H4 (cell line): ENCODE measurements around the gene GAL3ST2. TPM values are rescaled to one million over a fixed set of nuclear protein-coding genes. Genes with fewer than 3 reads are reported as not detected.
"Not testable (repeated sequence)": the region's sequence is repeated elsewhere in the genome, so short reads cannot be mapped to it uniquely, and the experiment has no call there.

Experiments used
- DNase-seq: peaks from one replicate; pipeline ENCODE4 v3.0.0-alpha.2; 2015; ENCODE audit warnings: low spot score
- total RNA-seq: library from RNA; depleted of rRNA; stranded (reverse); fragments of >200 nt; shearing (Covaris generic); gene quantifications from 2 replicates; pipeline ENCODE4 v1.2.3, GENCODE V29; 2014

GAL3ST2 gene
- total RNA-seq, 1 experiment from 2014 or later, result not detected

DNA sequence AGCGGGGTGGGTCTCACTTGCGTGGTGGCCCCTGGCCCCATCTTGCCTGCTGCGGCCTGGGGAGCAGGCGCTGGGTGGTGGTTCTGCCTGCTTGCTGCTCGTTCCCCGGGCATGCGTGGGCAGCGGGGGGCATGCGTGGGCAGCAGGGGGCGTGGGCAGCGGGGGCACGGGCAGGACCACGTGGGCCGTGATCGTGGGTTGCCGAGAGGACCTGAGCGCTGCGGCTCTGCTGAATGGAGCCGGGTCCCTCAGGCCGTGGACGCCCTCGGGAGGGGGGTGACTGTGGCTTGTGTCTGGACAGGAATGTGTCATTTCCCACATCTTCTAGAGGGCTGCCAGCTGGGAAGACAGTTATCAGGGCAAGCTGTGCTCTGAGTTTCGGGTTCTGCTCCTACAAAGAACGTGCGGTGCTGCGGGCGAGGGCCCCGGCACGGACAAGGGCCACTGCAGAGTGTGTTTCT, 8.3 kb upstream of the GAL3ST2 start:
- no peak for DNase-seq

DNA sequence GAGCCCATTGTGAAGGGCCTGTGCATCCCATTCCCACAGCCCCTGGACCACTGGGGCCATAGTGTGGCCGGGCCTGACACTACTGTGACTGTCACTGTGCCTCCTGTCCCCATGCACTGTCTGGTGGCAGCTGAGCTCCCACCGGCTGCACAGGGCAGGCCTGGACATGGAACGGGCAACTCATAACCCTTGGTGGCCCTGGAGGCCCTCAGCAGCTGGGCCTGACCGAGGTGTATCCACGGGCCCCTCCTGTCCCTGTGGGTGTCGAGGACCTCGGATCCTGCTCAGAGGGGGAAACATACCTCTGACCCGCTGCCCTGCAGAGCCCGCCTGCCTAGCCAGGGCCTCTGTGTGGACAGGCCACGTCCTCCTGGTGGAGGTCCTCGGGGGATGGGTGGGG, 7.8 kb upstream of the GAL3ST2 start:
- DNase-seq, result no peak

DNA sequence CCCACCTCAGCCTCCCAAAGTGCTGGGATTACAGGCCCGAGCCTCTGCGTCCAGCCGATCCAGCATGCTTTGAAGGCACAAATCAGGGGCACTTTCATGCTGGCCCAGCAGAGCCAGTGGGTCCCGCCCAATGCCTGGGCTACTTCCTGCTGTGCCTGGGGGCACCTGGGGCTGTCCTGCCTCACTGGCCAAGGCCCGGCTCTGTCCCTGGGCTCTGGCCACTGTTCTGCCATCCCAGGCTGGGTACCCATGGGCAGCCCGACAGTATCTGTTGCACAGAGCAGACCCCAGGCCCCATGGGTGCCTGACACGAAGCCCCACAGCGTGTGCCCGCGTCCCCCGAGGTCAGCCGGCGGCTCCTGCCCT, 6.8 kb upstream of the GAL3ST2 start:
- DNase-seq, result no peak

DNA sequence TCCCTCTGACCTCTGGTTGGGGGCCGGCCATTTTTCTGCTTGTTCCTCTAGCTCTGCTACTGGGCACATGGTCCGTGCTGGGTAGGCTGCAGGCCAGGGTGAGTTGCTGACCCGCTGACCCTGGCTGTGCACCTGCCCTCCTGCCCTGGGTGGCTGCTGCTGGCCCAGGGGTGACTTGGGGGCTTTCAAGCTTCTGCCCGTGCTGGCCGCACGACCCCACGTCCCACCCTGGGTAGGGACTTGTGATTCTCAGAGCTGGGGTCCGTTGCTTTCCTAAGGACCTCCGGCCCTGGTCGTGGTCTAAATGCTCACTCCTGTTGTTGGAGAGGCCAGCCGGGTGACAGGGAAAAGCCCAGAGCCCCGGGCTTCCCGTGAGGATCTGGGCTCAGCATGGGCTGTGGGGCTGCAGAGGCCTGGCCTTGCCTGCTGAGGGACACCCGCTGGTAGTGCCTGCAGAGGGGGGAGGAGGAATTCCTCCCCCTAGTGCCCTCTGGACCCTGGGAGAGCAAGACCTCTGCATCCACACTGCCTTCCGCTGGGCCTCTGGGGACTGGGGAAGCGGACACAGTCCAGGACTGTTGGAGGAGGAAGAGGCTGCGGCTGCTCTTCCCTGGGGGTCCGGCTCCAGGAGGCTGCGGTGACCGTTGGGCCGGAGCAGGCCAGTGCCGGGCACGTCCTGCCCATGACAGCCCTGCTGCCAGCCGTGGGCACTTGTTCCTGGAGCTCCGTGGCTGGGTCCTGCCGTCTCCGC, 6.3 kb upstream of the GAL3ST2 start:
- no peak for DNase-seq

DNA sequence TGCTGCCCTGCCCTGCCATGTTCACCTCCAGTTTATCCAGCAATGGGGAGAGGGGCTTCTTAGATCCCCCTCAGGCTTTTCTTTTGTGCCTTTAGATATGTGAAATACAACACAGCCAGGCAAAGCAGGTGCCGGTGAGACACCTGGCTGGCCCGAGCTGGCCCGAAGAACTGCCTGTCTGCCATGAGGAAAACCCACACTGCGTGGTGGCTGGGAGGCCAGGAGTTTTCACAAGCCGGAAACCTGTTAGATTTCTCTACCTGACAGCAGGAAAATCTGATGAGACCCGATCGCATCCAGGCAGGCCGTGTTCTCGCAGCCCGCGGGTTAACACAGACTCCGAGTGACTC, 5.7 kb upstream of the GAL3ST2 start:
- DNase-seq, result no peak

DNA sequence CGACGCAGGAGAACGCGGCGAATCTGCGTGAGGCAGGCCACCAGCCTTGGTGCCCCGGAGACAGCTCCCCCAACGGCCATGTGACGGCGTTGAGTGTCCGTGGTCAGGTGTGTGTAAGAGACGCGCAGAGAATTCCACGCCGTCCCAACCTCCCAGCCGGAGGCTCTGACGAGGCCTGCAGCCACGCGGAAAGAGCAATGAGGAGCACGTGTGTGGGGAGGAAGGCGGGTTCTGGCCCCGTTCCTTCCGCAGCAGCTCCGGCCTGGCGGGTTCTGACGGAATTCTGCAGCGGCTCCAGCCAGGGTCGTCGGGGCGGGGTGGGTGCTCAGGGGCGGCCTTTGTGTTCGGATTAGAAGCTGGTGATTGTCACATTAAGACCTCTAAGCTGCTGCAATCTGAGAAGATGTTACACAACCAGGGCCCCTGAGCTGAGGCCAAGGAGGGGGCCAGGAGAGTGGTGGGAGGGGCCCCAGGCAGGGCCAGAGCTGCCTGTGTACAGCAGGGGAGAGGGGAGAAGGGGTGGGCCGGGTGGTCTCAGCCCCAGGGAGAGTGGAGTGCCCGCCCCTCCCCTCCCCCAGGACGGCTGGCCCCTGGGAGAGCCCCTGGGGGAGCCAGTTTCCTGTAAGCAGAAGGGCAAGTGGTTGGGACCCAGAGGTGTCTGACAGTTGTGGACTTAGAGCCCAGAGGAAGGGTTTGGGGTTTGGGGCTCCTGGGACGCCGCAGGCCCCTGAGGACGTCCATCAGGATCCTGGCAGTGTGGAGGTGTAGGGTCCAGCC, 5.1 kb upstream of the GAL3ST2 start:
- DNase-seq, result no peak

DNA sequence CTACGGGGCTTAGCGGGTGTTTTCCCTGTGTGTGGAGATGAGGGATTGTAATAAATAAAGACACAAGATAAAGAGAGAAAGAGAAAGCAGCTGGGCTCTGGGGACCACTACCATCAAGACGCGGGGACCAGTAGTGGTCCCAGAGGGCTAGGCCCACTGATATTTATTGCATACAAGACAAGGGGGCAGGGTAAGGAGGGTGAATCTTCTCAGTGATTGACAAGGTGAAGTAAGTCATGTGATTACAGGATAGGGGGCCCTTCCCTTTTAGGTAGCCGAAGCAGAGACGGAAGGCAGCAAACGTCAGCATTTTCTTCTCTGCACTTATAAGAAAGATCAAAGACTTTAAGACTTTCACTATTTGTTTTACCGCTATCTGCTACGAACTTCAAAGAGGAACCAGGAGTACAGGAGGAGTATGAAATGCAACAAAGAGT, 4.5 kb upstream of the GAL3ST2 start:
- DNase-seq, result no peak

DNA sequence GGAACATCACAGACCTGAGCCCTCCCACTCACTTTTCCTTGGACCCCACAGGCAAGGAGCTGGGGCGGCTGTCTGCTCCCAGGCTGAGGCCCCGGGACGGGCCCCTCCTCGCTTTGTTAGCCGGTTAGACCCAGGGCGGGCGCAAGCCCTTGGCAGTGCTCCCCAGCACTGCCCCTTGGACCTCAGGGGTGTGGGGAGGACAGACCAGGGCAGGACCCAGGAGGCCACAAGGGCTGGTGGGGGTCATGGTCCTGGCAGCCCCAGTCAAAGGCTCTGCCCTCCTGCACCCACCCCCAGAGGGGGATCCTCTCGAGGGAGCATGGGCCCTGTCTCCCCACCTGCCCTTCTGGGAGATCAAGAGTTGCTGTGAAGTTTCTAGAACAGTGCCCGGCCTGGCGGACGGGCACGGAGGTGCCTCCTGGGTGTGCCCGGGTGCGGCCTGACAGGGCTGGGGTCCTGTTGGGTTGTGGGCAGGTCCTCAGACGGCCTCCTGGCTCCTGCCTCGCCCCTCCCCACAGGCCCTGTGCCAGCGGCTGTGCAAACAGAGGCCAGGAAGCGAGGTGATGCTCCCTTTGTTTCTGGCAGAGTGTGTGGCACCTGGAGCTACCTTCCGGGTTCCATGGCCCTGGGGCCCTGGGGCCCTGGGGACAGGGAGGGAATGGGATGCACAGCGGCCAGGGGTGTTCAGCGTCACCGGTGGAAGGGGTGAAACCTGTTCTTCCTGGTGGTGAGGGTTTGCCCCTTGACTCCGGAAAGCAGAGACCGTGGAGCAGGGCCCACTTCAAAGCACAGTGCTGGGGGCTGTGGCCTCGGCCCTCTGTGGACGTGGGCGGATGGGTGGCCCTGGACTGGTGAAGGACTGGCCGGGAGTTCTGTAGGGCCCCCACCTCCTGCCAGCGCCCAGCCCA, 2.9 kb upstream of the GAL3ST2 start:
- no peak for DNase-seq

DNA sequence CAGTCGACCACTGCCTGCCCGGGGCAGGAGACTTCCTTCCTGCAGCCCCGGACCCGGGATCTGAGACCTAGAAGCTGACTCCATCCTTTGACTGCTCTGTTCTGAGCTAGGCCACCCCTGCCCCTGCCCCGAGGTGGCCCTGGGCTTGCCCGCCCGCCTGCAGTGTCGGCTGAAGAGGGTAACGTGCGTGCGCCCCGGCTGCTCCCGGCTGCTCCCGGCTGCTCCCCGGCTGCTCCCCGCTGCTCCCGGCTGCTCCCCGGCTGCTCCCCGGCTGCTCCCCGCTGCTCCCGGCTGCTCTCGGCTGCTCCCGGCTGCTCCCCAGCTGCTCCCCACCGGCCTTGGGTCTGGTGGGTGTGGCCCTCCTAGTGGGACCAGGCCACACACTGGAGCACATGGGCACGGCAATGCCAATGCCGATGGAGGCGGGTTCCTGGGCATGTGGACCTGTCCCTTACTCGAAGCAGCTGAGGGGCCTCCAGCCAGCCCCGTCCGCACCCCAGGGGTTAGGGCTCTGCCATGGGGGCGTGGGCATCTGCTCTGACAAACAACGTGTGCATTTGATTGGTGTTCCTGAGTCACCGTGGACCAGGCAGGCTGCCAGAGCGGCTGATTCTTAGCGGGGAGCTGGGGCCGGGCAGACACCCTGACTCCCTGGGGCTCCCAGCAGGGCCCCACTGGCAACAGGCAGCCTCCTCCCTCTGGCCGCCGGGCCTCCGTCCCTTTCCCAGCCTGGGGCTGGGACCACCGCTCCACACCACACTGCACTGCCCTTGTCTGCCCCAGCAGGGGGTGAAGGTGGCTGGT, 2.0 kb upstream of the GAL3ST2 start:
- peak; percentile 69 for DNase-seq

DNA sequence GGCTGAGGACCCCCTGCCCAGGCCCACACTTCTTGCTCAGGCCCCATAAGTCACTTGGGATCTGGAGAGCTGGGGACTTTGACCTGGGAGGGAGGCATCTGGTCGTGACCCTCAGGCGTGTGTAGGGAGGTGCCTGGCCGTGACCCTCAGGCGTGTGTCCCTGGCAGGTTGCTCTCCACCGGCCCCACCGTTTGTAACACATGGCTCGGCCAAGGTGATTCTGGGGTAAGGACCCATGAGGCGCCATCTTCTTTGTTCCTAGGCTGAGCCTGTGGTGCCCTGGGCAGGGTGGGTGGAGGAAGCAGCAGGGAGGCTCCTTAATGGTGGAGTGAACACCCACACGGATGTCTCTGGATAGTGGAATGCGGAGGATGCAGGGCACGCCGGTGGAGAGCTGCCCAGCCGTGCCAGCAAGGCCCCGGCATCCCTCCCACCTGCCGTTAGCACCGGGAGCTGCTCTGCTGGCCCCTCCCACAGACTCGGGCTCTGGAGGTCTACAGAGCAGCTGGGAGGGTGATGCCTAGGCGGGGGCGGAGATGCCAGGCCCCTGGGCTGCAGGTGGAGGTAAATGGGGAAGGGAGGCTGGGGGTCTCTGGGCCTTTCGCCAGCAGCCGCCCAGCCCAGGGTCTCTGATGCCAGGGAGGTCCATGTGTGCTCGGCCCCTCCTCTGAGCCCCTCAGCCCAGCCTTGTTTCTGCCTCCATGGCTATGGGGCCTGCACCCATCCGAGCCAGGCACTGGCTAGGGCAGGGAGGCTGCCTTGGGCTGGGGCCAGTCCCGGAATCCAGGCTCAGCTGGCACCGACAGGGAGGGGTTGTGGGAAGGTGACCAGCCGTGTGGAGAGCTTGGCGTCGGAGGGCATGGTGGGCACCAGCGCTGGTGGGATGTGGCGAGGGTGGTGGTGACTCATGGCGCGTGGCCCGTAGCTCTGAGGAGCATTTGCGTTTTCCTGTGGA, 1.1 kb upstream of the GAL3ST2 start:
- no peak for DNase-seq

DNA sequence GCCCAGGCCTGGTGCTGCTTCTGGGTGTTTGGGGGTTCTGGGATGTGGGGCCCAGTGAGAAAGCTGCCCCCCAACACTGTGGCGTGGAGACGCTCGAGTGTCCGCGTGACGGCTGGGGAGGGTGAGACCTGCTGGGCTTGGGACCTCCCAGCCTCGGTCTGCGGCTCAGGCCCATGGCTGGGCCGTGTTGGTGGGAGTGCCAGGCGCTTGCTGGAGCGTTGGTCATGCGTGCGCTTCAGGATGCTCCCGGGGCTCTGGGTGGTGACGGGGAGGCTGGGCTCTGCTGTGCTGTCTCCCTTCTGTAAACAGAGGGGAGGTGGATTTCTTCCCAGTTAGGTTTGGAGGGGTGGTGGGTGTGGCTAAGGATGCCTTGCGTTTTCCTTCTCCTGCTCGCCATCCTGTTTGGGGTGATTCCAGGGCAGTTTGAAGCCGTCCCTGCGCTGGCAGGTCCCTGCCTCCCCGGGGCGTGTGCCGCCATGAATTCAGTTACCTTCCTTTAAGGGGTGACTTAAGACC, 606 bp downstream of the GAL3ST2 start:
- no peak for DNase-seq

DNA sequence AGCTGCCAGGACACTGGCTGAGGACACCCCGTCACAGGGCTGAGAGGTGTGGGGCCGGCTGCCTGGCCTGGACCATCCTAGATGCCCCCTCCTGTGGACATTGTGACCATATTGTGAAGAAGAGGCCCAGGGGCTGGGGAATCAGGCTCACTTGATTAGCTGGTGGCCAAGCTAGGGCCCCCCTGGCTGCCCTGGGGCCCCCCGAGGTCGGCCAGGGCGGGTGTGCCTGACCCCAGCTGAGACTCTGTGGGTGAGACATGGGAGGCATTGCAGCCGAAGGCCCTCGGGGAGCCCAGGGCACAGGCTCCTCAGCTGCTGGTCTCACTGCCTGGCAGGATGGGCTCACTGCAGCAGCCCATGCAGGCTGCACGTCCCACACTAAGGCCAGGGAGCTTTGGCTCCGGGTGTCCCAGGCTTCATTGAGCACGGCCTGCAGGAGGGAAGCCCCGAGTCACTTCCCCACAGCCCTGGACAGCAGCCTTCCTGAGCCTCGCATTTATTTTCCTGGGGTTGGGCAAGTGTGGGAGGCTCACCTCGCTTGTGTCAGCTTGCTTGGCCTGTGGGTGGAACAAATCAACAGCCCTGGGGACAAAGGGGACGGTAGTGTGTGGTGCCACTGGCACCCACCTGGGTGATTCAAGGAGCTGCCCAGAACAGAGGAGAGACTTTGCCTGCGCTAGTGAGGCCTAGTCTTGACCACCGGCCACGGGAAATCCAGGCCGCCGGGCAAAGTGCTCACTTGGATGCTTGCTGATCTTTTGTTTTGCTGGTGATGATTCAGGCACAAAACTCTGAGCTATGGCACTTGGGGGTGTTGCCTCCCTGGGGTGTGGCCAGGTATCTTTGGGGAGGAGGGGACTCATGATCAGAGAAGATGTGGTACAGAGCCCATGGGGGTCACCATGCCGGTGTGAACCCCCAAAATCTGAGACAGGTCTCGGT, 1.3 kb downstream of the GAL3ST2 start:
- DNase-seq, result no peak

DNA sequence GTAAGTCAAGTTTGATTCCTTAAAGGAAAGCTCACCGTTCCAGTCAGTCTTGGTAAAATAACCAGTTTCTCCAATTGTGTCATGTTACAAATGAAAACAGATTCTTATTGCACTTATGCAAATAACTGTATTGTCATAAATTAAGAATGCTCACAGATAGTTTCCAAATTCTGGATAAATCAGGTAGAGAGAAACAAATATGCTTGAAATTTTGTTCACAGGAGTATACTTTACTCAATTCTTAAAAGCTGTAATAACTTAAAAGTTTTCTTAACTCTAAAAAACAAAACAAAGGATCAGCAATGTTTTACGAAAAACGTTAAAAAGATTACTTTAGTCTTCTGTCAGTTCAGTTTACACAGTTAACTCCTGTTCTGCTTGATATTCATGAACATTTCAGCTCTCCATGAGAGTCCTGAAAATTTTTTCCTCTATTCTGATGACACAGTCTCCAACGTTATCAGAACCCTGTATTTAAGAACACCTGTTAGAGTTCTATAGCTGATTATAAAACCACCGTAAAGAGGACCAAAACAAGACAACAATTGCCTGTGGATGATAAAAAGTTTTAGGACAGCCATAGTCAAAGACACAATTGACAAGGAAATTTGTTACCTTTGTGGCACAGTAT, 4.4 kb downstream of the GAL3ST2 start:
- DNase-seq, result no peak

DNA sequence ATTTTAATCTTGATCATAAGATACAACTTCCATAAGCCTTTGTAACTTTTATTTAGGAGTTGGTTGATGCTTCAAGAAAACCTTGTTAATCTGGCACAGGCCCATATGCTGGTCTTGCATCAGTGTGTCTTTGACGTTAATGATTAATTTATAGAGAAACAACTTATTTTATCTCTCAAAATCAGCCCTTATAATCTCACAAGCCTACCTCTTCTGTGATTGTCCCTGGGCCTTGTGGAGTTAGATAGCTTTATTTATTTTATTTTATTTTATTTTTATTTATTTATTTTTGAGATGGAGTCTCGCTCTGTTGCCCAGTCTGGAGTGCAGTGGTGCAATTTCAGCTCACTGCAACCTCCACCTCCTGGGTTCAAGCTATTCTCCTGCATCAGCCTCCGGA, 5.4 kb downstream of the GAL3ST2 start:
- DNase-seq, result not testable (repeated sequence)

DNA sequence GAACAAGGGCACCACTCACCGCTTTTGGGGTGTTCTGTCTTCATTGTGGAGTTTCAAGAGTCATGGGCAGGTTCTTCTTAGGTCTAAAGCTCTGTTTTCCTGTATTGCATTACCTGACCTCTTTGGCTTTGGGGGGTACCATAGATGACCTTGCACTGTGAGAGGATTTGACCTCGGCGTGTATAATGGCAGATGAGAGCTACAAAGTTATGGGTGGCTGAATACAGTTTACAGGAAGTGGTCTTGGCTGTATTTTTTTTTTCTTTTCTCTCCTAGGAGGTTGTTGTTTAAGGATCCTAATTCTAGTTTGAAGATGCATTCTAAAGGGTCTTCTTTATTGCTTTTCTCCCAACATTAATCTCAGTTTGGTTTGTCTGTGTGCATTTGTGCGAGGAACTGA, 11.5 kb downstream of the GAL3ST2 start:
- DNase-seq, result no peak

DNA sequence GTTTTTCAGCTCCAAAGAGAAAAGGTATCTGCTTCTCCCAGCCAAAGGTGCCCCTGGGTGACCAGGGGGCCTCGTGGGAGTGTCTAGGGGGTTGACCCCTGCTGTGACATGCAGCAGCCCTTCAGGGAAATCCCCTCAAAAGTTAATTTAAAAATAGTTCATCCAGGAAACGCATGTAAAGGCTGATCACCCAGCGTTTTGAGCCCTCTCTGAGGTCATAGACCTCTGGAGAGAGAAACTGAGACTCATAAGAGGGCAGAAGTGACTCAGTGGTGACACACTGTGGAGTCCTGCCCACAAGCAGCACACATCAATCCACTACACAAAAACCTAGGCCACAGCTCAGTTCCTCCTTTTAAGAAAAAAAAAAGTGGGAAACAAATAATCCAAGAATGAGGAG, 11.9 kb downstream of the GAL3ST2 start:
- DNase-seq, result no peak

DNA sequence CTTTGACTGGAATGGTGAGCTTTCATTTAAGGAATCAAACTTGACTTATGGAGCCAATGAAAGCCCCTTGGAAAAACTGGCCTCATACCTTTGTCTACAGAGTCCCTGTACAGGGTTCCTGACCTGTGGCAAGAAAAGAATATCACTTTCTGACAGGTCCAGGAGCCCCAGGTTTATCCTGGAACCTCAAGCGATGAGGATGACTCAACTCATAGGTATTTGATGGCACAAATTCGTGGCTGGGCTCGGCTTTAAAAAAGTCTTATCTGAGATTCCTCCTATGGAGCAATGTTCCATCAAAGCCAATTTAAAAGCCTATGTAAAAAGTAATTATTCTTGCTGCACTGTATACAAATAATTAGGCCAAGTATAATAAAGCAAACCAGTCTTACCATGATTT, 14.8 kb downstream of the GAL3ST2 start:
- not testable (repeated sequence) for DNase-seq

DNA sequence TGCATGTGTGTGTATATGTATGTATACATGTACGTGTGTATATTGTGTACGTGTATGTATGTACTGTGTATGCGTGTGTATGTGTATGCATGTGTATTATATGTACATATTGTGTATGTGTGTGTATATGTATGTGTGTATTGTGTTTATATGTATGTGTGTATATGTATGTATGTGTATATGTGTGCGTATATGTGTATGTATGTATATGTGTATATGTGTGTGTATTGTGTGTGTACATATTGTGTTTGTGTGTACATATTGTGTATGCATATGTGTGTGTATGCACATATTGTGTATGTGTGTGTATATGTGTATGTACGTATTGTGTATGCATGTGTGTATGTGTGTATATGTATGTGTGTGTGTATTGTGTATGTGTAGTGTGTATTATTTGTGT, 16.8 kb downstream of the GAL3ST2 start:
- no peak for DNase-seq
